ENCODE measurements around the gene PNPLA7. TPM values are rescaled to one million over a fixed set of nuclear protein-coding genes. Genes with fewer than 3 reads are reported as not detected.

PNPLA7 gene
- total RNA-seq, 1 experiment from 2014 or later = 1.3 TPM

DNA sequence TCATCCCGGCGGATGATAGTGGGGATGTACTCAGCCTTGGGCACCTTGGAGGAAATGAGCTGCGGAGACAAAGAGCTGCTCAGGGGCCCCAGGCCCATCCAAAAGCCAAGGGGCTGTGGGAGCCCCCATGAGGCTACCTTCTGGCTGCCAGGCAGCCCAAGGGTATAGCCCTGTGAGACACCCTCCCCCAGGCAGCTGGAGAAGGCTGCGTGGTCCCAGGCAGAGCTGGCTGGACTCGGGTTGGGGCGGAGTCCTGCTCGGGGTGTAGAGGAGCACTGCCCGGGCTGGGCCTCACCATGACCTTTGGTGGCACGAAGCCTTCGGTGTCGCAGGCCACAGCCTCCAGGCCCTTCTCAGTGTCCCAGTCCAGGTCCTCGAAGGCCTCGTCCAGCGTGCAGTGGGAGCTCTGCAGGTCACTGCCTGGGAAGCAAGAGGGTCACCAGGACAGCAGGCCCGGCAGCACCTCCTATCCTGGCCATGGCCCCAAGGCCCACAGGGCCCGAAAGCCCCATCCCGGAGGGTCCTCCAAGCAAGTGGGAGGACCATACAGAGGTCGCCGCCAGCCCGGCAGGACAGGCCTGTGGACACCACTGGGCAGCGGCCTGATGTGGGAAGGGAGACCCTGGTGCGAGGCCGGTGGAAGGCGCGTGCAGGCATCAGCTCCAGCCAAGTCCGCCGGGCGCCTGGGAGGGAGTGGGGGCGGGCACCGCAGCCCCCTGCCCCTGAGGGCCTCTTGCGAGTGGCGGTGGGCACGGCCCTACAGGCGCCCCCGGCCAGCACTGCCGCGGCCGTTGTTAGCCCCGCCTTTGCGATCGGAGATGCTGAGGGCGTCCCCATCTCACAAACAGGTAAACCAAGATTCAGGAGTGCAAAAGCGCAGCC lies 97.2 kb downstream of the PNPLA7 start:
- CTCF ChIA-PET = interaction anchor here (1.0 to 1.9 kb wide), 11 partner anchors 7 to 406 kb away, joined by 3 to 16 read pairs (median 5); partner anchors contain the start of genes EXD3, NOXA1, NPDC1 and NRARP
- TF ChIP-seq GTF2I (CRISPR knock-in tag; conservative IDR thresholded peaks at IDR 0.05) = no peak
- 0 out of 2 replicates have a peak, but pooled peaks have one; percentile 9 for TF ChIP-seq ZNF263 (CRISPR knock-in tag; IDR thresholded peaks at IDR 0.05; ENCODE audit: low read depth)
- no peak for TF ChIP-seq JUN (CRISPR knock-in tag; IDR thresholded peaks at IDR 0.05)
- TF ChIP-seq ETV6 (CRISPR knock-in tag; IDR thresholded peaks at IDR 0.05) = no peak
- no peak for TF ChIP-seq ZNF396 (CRISPR knock-in tag; IDR thresholded peaks at IDR 0.05; ENCODE audit: borderline replicate concordance)
- no peak for TF ChIP-seq HMGA2 (CRISPR knock-in tag; IDR thresholded peaks at IDR 0.05)
- TF ChIP-seq, protein P1, sequence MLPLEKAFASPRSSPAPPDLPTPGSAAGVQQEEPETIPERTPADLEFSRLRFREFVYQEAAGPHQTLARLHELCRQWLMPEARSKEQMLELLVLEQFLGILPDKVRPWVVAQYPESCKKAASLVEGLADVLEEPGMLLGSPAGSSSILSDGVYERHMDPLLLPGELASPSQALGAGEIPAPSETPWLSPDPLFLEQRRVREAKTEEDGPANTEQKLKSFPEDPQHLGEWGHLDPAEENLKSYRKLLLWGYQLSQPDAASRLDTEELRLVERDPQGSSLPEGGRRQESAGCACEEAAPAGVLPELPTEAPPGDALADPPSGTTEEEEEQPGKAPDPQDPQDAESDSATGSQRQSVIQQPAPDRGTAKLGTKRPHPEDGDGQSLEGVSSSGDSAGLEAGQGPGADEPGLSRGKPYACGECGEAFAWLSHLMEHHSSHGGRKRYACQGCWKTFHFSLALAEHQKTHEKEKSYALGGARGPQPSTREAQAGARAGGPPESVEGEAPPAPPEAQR (CRISPR knock-in tag; IDR thresholded peaks at IDR 0.05) = no peak
- no peak for TF ChIP-seq IRF2 (CRISPR knock-in tag; IDR thresholded peaks at IDR 0.05; ENCODE audit: borderline replicate concordance, low read depth)
- DNase-seq (ENCODE audit: low spot score) (no peak), ATAC-seq (peak; percentile 1)
- H3K36me3 Mint-ChIP-seq = peaks cover 3% of the 10 kb centered on the region; the same call in 1 of the 2 replicates
- H3K27ac Mint-ChIP-seq = no peak overlapping the region
- POLR2A ChIA-PET = interaction anchor here (0.7 to 2.6 kb wide), 2 partner anchors 30 to 338 kb away, joined by 3 to 11 read pairs; partner anchors contain the start of genes EXD3 and NOXA1
- peak overlapping the region; percentile 73 for H3K4me3 Mint-ChIP-seq
- peaks cover 6% of the 10 kb centered on the region for H3K4me1 Mint-ChIP-seq
- H3K9me3 Mint-ChIP-seq = no peaks in the 10 kb centered on the region
- H3K27me3 Mint-ChIP-seq (ENCODE audit: low read depth) = no peaks in the 10 kb centered on the region

DNA sequence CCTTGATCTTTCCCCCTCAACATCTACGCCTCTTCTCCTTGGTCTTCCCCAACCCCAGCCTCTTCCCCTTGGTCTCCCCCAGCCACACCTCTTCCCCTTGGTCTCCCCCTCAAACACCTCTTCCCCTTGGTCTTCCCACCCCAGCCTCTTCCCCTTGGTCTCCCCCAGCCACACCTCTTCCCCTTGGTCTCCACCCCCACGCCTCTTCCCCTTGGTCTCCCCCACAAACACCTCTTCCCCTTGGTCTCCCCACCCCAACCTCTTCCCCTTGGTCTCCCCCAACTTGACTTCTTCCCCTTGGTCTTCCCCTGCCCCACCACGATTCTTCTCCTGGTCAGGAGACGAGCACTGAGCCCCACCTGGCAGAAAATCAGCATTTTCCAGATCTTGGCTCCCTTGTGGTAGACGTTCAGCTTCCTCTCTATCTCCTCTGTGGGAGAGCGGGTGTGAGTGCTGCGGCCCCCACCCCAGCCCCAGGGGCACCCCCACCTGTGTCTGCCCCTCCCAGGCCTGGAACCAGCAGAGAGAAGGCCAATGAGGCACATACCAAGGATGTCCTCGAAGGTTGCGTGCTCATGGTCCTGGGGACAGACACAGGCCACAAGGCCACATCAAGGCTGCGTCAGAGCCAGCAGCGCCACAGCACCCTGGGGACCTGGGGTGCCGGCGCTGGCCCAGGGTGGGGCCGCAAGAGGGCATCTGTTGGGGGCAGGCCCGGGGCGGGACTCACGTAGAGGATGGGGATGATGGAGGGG lies 98.0 kb downstream of the PNPLA7 start:
- DNase-seq (ENCODE audit: low spot score) = peak; percentile 8
- ATAC-seq = no peak
- Mint-ChIP-seq H3K27me3 (ENCODE audit: low read depth) (no peaks in the 10 kb centered on the region), H3K4me1 (peaks cover 6% of the 10 kb centered on the region), H3K9me3 (no peaks in the 10 kb centered on the region), H3K4me3 (no peak overlapping the region), H3K36me3 (peaks cover 3% of the 10 kb centered on the region; the same call in 1 of the 2 replicates), H3K27ac (no peak overlapping the region)
- ChIA-PET CTCF (no interaction called here), POLR2A (interaction anchor here (0.7 kb wide), 1 partner anchor 337 kb away, joined by 3 read pairs; no protein-coding TSS in a partner anchor)
- TF ChIP-seq, protein P2, sequence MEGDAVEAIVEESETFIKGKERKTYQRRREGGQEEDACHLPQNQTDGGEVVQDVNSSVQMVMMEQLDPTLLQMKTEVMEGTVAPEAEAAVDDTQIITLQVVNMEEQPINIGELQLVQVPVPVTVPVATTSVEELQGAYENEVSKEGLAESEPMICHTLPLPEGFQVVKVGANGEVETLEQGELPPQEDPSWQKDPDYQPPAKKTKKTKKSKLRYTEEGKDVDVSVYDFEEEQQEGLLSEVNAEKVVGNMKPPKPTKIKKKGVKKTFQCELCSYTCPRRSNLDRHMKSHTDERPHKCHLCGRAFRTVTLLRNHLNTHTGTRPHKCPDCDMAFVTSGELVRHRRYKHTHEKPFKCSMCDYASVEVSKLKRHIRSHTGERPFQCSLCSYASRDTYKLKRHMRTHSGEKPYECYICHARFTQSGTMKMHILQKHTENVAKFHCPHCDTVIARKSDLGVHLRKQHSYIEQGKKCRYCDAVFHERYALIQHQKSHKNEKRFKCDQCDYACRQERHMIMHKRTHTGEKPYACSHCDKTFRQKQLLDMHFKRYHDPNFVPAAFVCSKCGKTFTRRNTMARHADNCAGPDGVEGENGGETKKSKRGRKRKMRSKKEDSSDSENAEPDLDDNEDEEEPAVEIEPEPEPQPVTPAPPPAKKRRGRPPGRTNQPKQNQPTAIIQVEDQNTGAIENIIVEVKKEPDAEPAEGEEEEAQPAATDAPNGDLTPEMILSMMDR (IDR thresholded peaks at IDR 0.05) = no peak
- TF ChIP-seq FOXK1 (CRISPR knock-in tag; IDR thresholded peaks at IDR 0.05) (no peak), JAZF1 (CRISPR knock-in tag; IDR thresholded peaks at IDR 0.05) (no peak), TEAD4 (CRISPR knock-in tag; IDR thresholded peaks at IDR 0.05) (no peak), MYBL2 (CRISPR knock-in tag; IDR thresholded peaks at IDR 0.05) (no peak)
- TF ChIP-seq, protein P3, sequence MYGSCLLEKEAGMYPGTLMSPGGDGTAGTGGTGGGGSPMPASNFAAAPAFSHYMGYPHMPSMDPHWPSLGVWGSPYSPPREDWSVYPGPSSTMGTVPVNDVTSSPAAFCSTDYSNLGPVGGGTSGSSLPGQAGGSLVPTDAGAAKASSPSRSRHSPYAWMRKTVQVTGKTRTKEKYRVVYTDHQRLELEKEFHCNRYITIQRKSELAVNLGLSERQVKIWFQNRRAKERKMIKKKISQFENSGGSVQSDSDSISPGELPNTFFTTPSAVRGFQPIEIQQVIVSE (CRISPR knock-in tag; IDR thresholded peaks at IDR 0.05; ENCODE audit: borderline replicate concordance) = no peak
- TF ChIP-seq, protein P4, sequence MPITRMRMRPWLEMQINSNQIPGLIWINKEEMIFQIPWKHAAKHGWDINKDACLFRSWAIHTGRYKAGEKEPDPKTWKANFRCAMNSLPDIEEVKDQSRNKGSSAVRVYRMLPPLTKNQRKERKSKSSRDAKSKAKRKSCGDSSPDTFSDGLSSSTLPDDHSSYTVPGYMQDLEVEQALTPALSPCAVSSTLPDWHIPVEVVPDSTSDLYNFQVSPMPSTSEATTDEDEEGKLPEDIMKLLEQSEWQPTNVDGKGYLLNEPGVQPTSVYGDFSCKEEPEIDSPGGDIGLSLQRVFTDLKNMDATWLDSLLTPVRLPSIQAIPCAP (CRISPR knock-in tag; IDR thresholded peaks at IDR 0.05) = no peak
- TF ChIP-seq, protein P5, sequence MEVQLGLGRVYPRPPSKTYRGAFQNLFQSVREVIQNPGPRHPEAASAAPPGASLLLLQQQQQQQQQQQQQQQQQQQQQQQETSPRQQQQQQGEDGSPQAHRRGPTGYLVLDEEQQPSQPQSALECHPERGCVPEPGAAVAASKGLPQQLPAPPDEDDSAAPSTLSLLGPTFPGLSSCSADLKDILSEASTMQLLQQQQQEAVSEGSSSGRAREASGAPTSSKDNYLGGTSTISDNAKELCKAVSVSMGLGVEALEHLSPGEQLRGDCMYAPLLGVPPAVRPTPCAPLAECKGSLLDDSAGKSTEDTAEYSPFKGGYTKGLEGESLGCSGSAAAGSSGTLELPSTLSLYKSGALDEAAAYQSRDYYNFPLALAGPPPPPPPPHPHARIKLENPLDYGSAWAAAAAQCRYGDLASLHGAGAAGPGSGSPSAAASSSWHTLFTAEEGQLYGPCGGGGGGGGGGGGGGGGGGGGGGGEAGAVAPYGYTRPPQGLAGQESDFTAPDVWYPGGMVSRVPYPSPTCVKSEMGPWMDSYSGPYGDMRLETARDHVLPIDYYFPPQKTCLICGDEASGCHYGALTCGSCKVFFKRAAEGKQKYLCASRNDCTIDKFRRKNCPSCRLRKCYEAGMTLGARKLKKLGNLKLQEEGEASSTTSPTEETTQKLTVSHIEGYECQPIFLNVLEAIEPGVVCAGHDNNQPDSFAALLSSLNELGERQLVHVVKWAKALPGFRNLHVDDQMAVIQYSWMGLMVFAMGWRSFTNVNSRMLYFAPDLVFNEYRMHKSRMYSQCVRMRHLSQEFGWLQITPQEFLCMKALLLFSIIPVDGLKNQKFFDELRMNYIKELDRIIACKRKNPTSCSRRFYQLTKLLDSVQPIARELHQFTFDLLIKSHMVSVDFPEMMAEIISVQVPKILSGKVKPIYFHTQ (CRISPR knock-in tag; IDR thresholded peaks at IDR 0.05) = no peak
- TF ChIP-seq, protein P6, sequence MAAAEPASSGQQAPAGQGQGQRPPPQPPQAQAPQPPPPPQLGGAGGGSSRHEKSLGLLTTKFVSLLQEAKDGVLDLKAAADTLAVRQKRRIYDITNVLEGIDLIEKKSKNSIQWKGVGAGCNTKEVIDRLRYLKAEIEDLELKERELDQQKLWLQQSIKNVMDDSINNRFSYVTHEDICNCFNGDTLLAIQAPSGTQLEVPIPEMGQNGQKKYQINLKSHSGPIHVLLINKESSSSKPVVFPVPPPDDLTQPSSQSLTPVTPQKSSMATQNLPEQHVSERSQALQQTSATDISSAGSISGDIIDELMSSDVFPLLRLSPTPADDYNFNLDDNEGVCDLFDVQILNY (CRISPR knock-in tag; IDR thresholded peaks at IDR 0.05) = no peak
- TF ChIP-seq, protein P7, sequence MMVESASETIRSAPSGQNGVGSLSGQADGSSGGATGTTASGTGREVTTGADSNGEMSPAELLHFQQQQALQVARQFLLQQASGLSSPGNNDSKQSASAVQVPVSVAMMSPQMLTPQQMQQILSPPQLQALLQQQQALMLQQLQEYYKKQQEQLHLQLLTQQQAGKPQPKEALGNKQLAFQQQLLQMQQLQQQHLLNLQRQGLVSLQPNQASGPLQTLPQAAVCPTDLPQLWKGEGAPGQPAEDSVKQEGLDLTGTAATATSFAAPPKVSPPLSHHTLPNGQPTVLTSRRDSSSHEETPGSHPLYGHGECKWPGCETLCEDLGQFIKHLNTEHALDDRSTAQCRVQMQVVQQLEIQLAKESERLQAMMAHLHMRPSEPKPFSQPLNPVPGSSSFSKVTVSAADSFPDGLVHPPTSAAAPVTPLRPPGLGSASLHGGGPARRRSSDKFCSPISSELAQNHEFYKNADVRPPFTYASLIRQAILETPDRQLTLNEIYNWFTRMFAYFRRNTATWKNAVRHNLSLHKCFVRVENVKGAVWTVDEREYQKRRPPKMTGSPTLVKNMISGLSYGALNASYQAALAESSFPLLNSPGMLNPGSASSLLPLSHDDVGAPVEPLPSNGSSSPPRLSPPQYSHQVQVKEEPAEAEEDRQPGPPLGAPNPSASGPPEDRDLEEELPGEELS (CRISPR knock-in tag; IDR thresholded peaks at IDR 0.05) = no peak
